ENCODE results near the gene SLC25A34.

Gene SLC25A34

GRCh38 chr1:15717418-15718125, 18.5 kb upstream of the SLC25A34 start:
- H3K4me3 ChIP-seq (ENCODE audit: low read depth in 1 of 2, low read length in 1 of 2), result no peak overlapping the region
- H3K9me3 ChIP-seq, result no peaks in the 10 kb centered on the region
- peaks cover 67% of the 10 kb centered on the region for H3K36me3 ChIP-seq
- no peak for TF ChIP-seq CTCF (IDR thresholded peaks at IDR 0.05)
- H3K4me1 ChIP-seq (ENCODE audit: control insufficient read depth in 1 of 2, insufficient read depth in 1 of 2, low read depth in 1 of 2, low read length in 1 of 2), result no peaks in the 10 kb centered on the region
- no peaks in the 10 kb centered on the region for H3K27me3 ChIP-seq
- H3K27ac ChIP-seq, result no peak overlapping the region

GRCh38 chr1:15718199-15718601, 17.9 kb upstream of the SLC25A34 start:
- Histone ChIP-seq H3K27ac (no peak overlapping the region), H3K9me3 (no peaks in the 10 kb centered on the region), H3K4me3 (ENCODE audit: low read depth in 1 of 2, low read length in 1 of 2) (no peak overlapping the region), H3K4me1 (ENCODE audit: control insufficient read depth in 1 of 2, insufficient read depth in 1 of 2, low read depth in 1 of 2, low read length in 1 of 2) (no peaks in the 10 kb centered on the region), H3K27me3 (no peaks in the 10 kb centered on the region), H3K36me3 (peaks cover 74% of the 10 kb centered on the region)
- no peak for TF ChIP-seq CTCF (IDR thresholded peaks at IDR 0.05)

GRCh38 chr1:15719381-15720120, 16.5 kb upstream of the SLC25A34 start:
- H3K9me3 ChIP-seq, result no peaks in the 10 kb centered on the region
- no peak overlapping the region for H3K27ac ChIP-seq
- TF ChIP-seq CTCF (IDR thresholded peaks at IDR 0.05), result no peak
- H3K36me3 ChIP-seq, result peaks cover 85% of the 10 kb centered on the region
- no peaks in the 10 kb centered on the region for H3K27me3 ChIP-seq
- H3K4me1 ChIP-seq (ENCODE audit: control insufficient read depth in 1 of 2, insufficient read depth in 1 of 2, low read depth in 1 of 2, low read length in 1 of 2), result no peaks in the 10 kb centered on the region
- H3K4me3 ChIP-seq (ENCODE audit: low read depth in 1 of 2, low read length in 1 of 2), result no peak overlapping the region

GRCh38 chr1:15720861-15721260, 15.2 kb upstream of the SLC25A34 start:
- H3K9me3 ChIP-seq, result no peaks in the 10 kb centered on the region
- no peak for TF ChIP-seq CTCF (IDR thresholded peaks at IDR 0.05)
- H3K4me1 ChIP-seq (ENCODE audit: control insufficient read depth in 1 of 2, insufficient read depth in 1 of 2, low read depth in 1 of 2, low read length in 1 of 2), result no peaks in the 10 kb centered on the region
- peaks cover 96% of the 10 kb centered on the region for H3K36me3 ChIP-seq
- no peaks in the 10 kb centered on the region for H3K27me3 ChIP-seq
- no peak overlapping the region for H3K27ac ChIP-seq
- H3K4me3 ChIP-seq (ENCODE audit: low read depth in 1 of 2, low read length in 1 of 2), result no peak overlapping the region

GRCh38 chr1:15722411-15722810, 13.6 kb upstream of the SLC25A34 start:
- no peak overlapping the region for H3K4me3 ChIP-seq (ENCODE audit: low read depth in 1 of 2, low read length in 1 of 2)
- no peaks in the 10 kb centered on the region for H3K4me1 ChIP-seq (ENCODE audit: control insufficient read depth in 1 of 2, insufficient read depth in 1 of 2, low read depth in 1 of 2, low read length in 1 of 2)
- H3K9me3 ChIP-seq, result no peaks in the 10 kb centered on the region
- peaks cover 98% of the 10 kb centered on the region for H3K36me3 ChIP-seq
- H3K27me3 ChIP-seq, result no peaks in the 10 kb centered on the region
- no peak overlapping the region for H3K27ac ChIP-seq
- no peak for TF ChIP-seq CTCF (IDR thresholded peaks at IDR 0.05)

Measured in neutrophil (primary cell).